GM11168 (cell line): Measurements from ENCODE around the gene CRNKL1.

ENCODE experiments used
- in situ Hi-C: fragments of 300-500 bp; cut with MboI; formaldehyde crosslinking; loops from one replicate; pipeline ENCODE4 v1.12.0; 2022; ENCODE audit warnings: low sequenced_read_pairs; ENCODE audit not compliant: unreplicated experiment

Gene CRNKL1

GRCh38 chr20:20017001-20017843, 35.0 kb downstream of the CRNKL1 start, which contains the start of gene NAA20:
NAA20 (plus strand) TSS chr20:20017362; CDS start chr20:20017397, 35 bp downstream.
- in situ Hi-C loops = no loop called here

GRCh38 chr20:20014659-20015058, 37.6 kb downstream of the CRNKL1 start:
- in situ Hi-C loops = no loop called here

GRCh38 chr20:20012541-20012940, 39.7 kb downstream of the CRNKL1 start:
- in situ Hi-C loops = no loop called here

- in situ Hi-C loops = no loop called here
Observed at GRCh38 chr20:20010639-20011500, 41.4 kb downstream of the CRNKL1 start.

GRCh38 chr20:20009784-20010253, 42.4 kb downstream of the CRNKL1 start:
- in situ Hi-C loops = loop anchor here (10.0 kb wide), 1 partner anchor 105 kb away; no protein-coding TSS in a partner anchor

GRCh38 chr20:20005342-20005741, 46.9 kb downstream of the CRNKL1 start:
- in situ Hi-C loops = loop anchor here (10.0 kb wide), 1 partner anchor 101 kb away; no protein-coding TSS in a partner anchor

GRCh38 chr20:20003955-20004322, 48.3 kb downstream of the CRNKL1 start:
- in situ Hi-C loops = loop anchor here (10.0 kb wide), 1 partner anchor 99 kb away; no protein-coding TSS in a partner anchor

- in situ Hi-C loops = loop anchor here (10.0 kb wide), 1 partner anchor 98 kb away; no protein-coding TSS in a partner anchor
Observed at GRCh38 chr20:20003031-20003954, 49.0 kb downstream of the CRNKL1 start.

- in situ Hi-C loops = loop anchor here (10.0 kb wide), 1 partner anchor 98 kb away; no protein-coding TSS in a partner anchor
Observed at GRCh38 chr20:20002101-20002998, 49.9 kb downstream of the CRNKL1 start.

GRCh38 chr20:20000211-20000968, 51.9 kb downstream of the CRNKL1 start:
- in situ Hi-C loops = loop anchor here (10.0 kb wide), 1 partner anchor 96 kb away; no protein-coding TSS in a partner anchor

- in situ Hi-C loops = no loop called here
Observed at GRCh38 chr20:19998990-19999705, 53.1 kb downstream of the CRNKL1 start.

GRCh38 chr20:19996917-19997316, 55.3 kb downstream of the CRNKL1 start:
- in situ Hi-C loops = no loop called here

GRCh38 chr20:19996222-19996621, 56.0 kb downstream of the CRNKL1 start:
- in situ Hi-C loops = no loop called here

GRCh38 chr20:19995220-19995863, 56.9 kb downstream of the CRNKL1 start:
- in situ Hi-C loops = no loop called here

GRCh38 chr20:19993958-19994669, 58.2 kb downstream of the CRNKL1 start:
- in situ Hi-C loops = no loop called here
